Activated CD4-positive, alpha-beta T cell treated with anti-CD3 and anti-CD28 coated beads, Interleukin-2, amount 50 U/mL, for 48 hours (primary cell): ENCODE results near the gene C16orf87.

Experiments used
- DNase-seq, 2 experiments: peaks; one replicate each; pipeline ENCODE4 v3.0.0-alpha.2; 2020

Gene C16orf87

GRCh38 chr16:46842192-46842895 is 11.4 kb upstream of the C16orf87 start:
- no peak for DNase-seq

GRCh38 chr16:46839986-46840443 is 9.0 kb upstream of the C16orf87 start:
- DNase-seq: no peak

- DNase-seq: no peak
These were observed 5.9 kb upstream of the C16orf87 start for GRCh38 chr16:46836534-46837530.

DNA sequence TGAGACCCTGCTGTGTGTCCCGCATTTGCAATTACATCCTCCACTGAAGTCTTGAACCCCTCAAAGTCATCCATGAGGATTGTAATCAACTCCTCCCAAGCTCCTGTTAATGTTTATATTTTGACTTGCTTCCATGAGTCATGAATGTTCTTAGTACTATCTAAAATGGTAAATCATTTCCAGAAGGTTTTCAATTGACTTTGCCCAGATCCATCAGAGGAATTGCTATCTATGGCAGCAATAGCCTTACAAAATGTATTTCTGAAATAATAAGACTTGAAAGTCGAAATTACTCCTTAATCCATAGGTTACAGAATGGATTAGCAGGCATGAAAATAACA is 2.5 kb upstream of the C16orf87 start:
- no peak for DNase-seq

DNA sequence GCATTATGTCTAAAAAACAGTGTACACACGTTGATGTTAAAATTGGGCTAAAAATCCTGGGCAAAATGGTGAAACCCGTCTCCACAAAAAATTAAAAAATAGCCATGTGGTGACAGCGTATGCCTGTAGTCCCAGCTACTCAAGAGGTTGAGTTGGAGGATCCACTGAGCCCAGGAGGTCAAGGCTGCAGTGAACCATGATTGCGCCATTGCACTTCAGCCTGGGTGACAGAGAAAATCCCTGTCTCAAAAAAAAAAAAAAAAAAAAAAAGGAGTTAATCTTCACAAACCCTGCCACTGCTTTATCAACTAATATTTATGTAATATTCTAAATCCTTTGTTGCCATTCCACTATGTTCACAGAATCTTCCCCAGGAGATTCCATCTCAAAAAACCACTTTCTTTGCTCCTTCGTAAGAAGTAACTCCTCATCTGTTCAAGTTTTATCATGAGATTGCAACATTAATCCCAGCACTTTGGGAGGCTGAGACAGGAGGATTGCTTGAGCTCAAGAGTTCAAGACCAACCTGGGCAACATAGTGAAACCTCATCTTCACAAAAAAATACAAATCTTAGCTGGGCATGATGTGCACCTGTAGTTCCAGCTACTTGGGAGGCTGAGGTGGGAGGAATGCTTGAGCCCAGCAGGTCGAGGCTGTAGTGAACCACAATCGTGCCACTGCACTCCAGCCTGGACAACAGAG is 1.9 kb upstream of the C16orf87 start:
- no peak for DNase-seq

- peak; percentile 28 to 30 for DNase-seq
These were observed 521 bp downstream of the C16orf87 start for GRCh38 chr16:46830417-46830901.

DNA sequence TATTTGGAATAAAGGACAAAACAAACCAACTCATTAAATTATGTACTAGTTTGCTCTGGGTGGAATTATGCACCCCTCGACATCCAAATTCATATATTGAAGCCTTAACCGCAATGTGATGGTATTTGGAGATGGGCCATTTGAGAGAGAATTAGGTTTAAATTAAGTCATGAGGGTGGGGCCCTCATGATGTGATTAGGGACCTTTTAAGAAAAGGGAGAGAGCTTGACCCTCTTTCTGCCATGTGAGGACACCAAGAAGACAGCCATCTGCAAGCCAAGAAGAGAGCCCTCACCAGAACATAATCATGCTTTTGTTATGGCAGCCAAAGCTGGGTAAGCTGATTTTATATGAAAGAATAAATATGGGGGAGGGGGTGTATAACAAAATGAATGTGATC is 2.0 kb downstream of the C16orf87 start:
- no peak for DNase-seq

DNA sequence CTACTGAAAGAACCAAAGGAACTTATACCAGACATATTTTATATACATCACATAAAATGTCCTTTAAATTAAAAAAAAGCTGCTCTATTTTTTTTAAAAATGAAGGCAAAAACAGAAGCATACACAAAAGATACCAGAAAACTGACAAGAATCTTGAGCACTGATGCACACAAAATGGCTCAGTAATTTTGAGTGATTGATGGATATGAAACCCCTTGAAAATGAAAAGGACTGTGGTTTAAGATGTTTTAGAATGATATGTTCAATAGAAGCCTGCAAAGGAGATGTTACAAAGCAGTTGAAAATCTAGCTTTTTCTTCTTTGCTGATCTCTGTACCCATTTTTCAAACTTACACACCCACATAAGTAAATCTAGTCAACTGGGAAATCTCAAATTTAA is 2.7 kb downstream of the C16orf87 start:
- DNase-seq: no peak

GRCh38 chr16:46826631-46827030 is 4.3 kb downstream of the C16orf87 start:
- DNase-seq: no peak

- DNase-seq: peak; percentile 15 to 47
These were observed 8.7 kb downstream of the C16orf87 start for GRCh38 chr16:46822270-46822669.

DNA sequence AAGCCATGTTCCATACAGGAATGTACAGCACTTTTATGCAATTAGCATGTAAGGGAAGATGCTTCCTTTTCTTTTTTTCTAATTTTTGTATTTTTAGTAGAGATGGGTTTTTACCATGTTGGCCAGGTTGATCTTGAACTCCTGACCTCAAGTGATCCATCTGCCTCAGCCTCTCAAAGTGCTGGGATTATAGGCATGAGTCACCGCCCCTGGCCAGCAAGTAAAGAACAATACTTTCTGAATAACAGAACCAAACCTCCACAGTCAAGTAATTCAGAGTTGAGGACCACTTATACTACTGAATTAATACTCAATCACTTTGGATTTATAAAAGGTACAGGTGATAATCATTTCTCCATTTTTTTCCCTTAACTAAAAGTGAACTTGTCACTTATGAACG is 13.0 kb downstream of the C16orf87 start:
- no peak for DNase-seq

GRCh38 chr16:46814790-46815189 is 16.2 kb downstream of the C16orf87 start:
- DNase-seq: no peak

GRCh38 chr16:46813611-46814010 is 17.4 kb downstream of the C16orf87 start:
- DNase-seq: no peak

DNA sequence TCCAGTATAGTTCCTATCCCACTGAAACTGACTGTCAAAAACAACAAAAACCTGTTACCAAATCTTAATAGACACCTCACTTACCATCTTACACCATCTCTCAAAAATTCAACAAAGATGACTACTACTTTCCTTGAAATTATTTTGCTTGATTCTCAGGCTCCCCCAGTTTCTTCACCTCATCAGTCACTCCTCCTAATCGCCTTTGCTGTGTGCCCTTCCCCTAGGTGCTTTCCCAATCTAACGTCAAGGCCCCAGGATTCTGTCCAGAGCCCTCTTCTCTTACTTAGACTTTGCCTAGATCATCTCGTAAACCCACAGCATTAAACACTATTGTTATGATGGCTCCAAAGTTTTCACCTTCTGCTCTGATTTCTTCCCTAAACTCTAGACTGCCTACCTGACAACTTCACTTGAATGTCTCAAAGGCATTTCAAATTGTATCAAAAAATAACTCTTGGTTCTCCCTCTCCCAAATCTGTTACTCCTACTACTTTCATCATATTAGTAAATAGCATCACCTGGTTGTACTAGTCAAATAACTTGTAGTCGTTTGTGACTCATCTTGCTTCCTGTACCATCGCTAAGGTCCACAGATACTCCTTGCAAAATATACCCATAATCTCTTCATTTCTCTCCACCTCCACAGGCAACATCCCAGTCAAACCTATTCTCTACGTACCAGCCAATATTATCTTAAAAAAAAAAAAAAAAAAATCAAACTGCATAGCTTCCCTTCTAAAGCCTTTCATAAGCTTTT is 18.0 kb downstream of the C16orf87 start:
- no peak for DNase-seq

- no peak for DNase-seq
These were observed 19.3 kb downstream of the C16orf87 start for GRCh38 chr16:46811682-46812081.

GRCh38 chr16:46808997-46809396 is 22.0 kb downstream of the C16orf87 start:
- DNase-seq: no peak

DNA sequence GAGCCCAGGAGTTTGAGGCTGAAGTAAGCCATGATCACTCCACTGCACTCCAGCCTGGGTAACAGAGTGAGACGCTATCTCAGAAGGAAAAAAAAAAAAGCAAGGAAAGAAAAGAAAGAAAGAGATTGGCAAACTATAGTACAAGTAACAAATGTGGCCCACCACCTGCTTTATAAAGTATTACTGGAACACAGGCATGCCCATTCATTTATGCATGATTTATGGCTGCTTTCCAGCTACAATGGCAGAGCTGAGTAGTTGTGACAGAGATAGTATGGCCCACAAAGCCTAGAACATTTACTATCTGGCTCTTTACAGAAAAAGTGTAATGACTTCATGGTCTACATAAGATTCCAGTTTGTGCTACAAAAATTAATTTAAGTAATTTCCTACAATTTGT is 23.6 kb downstream of the C16orf87 start:
- no peak for DNase-seq

GRCh38 chr16:46803373-46803772 is 27.6 kb downstream of the C16orf87 start:
- no peak for DNase-seq

GRCh38 chr16:46801428-46802049 is 29.4 kb downstream of the C16orf87 start:
- DNase-seq: no peak

GRCh38 chr16:46800494-46800893 is 30.5 kb downstream of the C16orf87 start:
- DNase-seq: no peak

GRCh38 chr16:46797501-46797900 is 33.5 kb downstream of the C16orf87 start:
- DNase-seq: no peak

DNA sequence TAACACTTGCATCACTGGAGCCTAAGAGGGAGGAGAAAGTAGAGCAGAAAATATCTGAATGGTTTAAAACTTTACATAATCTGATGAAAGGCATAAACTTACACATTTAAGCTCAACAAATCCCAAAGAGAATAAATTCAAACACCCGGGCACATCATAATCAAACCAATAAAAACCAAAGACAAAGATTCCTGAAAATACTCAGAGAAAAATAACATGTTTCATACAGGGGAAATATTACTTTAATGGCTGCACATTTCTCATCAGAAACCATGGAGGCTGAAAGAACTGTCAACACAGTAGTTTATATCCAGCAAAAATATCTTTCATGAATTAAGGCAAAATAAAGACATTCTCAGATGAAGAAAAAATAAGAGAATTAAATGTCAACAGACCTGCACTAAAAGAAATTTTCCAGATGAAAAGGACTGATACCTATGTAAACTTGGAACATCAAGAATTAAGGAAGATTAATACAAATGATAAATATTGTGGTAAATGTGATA is 34.2 kb downstream of the C16orf87 start:
- DNase-seq: no peak
